ENCODE data around the gene CEP164.
A peak's percentile ranks its signal among the peaks of the same experiment; 100 is the strongest.

Gene CEP164

GRCh38 chr11:117302228-117302627 is 25.4 kb upstream of the CEP164 start (continued):
- TF ChIP-seq ZBTB49 (tag by site-specific recombination; IDR thresholded peaks at IDR 0.05; ENCODE audit: low read depth) (no peak), ZNF561 (tag by site-specific recombination; IDR thresholded peaks at IDR 0.05; ENCODE audit: borderline replicate concordance) (no peak), EGR2 (tag by site-specific recombination; IDR thresholded peaks at IDR 0.05; ENCODE audit: low read depth) (no peak)

GRCh38 chr11:117303101-117303500 is 24.6 kb upstream of the CEP164 start:
- Histone ChIP-seq H3K4me3 (ENCODE audit: low read depth, low read length) (no peak overlapping the region), H3K4me1 (ENCODE audit: control insufficient read depth, insufficient read depth, low read length) (no peaks in the 10 kb centered on the region), H3K36me3 (ENCODE audit: control insufficient read depth in 2 of 2, insufficient read depth in 1 of 2, low read length in 2 of 2) (no peaks in the 10 kb centered on the region), H3K9me3 (ENCODE audit: control insufficient read depth, insufficient read depth, low read depth, low read length) (no peaks in the 10 kb centered on the region), H3K27ac (ENCODE audit: extremely low read depth, low read depth, low read length) (no peak overlapping the region)
- POLR2A ChIA-PET = interaction anchor here (0.5 to 1.5 kb wide), 2 partner anchors 11 to 12 kb away, joined by 4 to 5 read pairs; partner anchors contain the start of gene BACE1-AS
- 0 out of 2 replicates have a peak, but pooled peaks have one; percentile 11 for TF ChIP-seq ZIC2 (tag by site-specific recombination; IDR thresholded peaks at IDR 0.05)
- TF ChIP-seq ZNF132 (tag by site-specific recombination; IDR thresholded peaks at IDR 0.05; ENCODE audit: borderline replicate concordance) = no peak
- CTCF ChIA-PET = interaction anchor here (0.9 kb wide), 1 partner anchor 123 kb away, joined by 3 read pairs; no protein-coding TSS in a partner anchor

GRCh38 chr11:117303646-117304315 is 23.9 kb upstream of the CEP164 start:
- Histone ChIP-seq H3K4me3 (ENCODE audit: low read depth, low read length) (no peak overlapping the region), H3K9me3 (ENCODE audit: control insufficient read depth, insufficient read depth, low read depth, low read length) (no peaks in the 10 kb centered on the region), H3K4me1 (ENCODE audit: control insufficient read depth, insufficient read depth, low read length) (no peaks in the 10 kb centered on the region), H3K27ac (ENCODE audit: extremely low read depth, low read depth, low read length) (no peak overlapping the region), H3K36me3 (ENCODE audit: control insufficient read depth in 2 of 2, insufficient read depth in 1 of 2, low read length in 2 of 2) (no peaks in the 10 kb centered on the region)
- POLR2A ChIA-PET = interaction anchor here (0.5 to 1.5 kb wide), 3 partner anchors 11 to 207 kb away, joined by 3 to 5 read pairs (median 4); partner anchors contain the start of gene BACE1-AS
- TF ChIP-seq BCL11B (tag by site-specific recombination; IDR thresholded peaks at IDR 0.05; ENCODE audit: low read depth) = no peak
- no peak for TF ChIP-seq ZNF423 (tag by site-specific recombination; IDR thresholded peaks at IDR 0.05)
- no peak for TF ChIP-seq ZNF449 (tag by site-specific recombination; IDR thresholded peaks at IDR 0.05)
- TF ChIP-seq ZNF571 (tag by site-specific recombination; IDR thresholded peaks at IDR 0.05) = no peak
- TF ChIP-seq ZNF112 (tag by site-specific recombination; IDR thresholded peaks at IDR 0.05) = no peak
- no peak for TF ChIP-seq ZSCAN18 (tag by site-specific recombination; IDR thresholded peaks at IDR 0.05)
- TF ChIP-seq KLF16 (tag by site-specific recombination; IDR thresholded peaks at IDR 0.05) = no peak
- TF ChIP-seq ZNF549 (tag by site-specific recombination; IDR thresholded peaks at IDR 0.05) = no peak
- no peak for TF ChIP-seq REST (tag by site-specific recombination; IDR thresholded peaks at IDR 0.05)
- TF ChIP-seq GLI2 (tag by site-specific recombination; IDR thresholded peaks at IDR 0.05; ENCODE audit: borderline replicate concordance, low read depth) = no peak
- no peak for TF ChIP-seq SALL2 (tag by site-specific recombination; IDR thresholded peaks at IDR 0.05; ENCODE audit: borderline replicate concordance)
- no peak for TF ChIP-seq ZNF133 (tag by site-specific recombination; IDR thresholded peaks at IDR 0.05)
- TF ChIP-seq ZNF514 (tag by site-specific recombination; IDR thresholded peaks at IDR 0.05) = no peak
- TF ChIP-seq ZNF560 (tag by site-specific recombination; IDR thresholded peaks at IDR 0.05; ENCODE audit: borderline replicate concordance) = no peak
- TF ChIP-seq ZNF510 (tag by site-specific recombination; IDR thresholded peaks at IDR 0.05; ENCODE audit: insufficient replicate concordance) = no peak
- no peak for TF ChIP-seq ZNF175 (tag by site-specific recombination; IDR thresholded peaks at IDR 0.05)
- TF ChIP-seq HOXC10 (CRISPR knock-in tag; IDR thresholded peaks at IDR 0.05) = no peak
- CTCF ChIA-PET = interaction anchor here (0.9 kb wide), 1 partner anchor 123 kb away, joined by 3 read pairs; no protein-coding TSS in a partner anchor

All from HEK293 (cell line).